GM12873 (cell line): Measurements from ENCODE around the gene NAP1L4.

ENCODE experiments used
- CTCF ChIP-seq: IDR thresholded peaks from 2 replicates; pipeline ENCODE4 v1.5.1; 2012; ENCODE audit warnings: low read depth, mild to moderate bottlenecking, moderate library complexity, low read length, control low read depth; ENCODE audit not compliant: insufficient read depth; ENCODE audit errors: missing control alignments

NAP1L4 gene

DNA sequence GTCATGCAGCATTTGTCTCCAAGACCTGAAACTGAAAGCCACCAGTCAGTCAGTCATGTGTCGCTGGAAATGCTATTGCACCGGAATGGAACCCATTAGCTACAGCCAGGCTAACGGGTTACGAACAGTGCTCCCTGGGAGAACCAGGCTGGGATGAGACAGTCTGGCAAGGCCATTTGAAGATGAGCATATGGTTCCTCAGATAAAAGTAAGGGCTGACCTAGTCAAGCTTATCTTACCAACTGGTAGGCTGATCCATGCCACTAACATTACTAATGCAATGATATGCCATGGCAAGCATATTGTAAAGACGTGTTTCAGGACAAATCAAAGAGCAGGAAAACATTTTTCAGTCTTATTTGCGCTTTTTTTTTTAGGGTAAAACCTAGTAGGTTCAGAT is 28.4 kb downstream of the NAP1L4 start:
- no peak for TF ChIP-seq CTCF

DNA sequence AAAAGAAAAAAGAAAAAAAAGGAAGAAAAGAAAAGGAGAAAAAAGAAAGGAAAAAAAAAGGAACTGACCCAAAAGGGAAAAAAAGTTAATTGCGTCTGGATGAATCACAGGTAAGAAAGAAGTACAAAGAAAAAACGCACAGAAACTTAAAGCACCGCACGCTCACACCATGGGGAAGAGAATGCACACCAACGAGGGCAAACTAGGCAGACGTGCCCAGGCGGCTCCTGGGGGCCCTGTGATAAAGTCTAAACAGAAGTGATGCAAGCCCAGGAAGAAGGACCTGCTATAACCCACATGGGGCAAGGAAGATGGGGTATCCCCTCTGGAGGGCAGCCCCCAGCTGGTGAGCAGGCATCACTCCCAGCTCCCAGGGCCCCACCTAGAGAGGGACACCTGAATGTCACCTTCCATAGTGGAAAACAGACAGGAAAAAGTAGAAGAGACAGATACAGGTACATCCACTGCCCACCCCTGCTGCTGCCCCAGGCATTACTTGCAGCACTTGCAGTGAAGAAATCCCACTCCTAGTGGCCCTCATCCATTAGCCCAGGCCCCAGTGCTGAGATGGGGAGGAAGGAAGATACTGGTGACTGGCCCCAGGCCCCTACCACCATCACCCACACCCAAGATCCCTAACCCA is 28.9 kb downstream of the NAP1L4 start:
- TF ChIP-seq CTCF = no peak

GRCh38 chr11:2961080-2961479 is 31.0 kb downstream of the NAP1L4 start:
- no peak for TF ChIP-seq CTCF

DNA sequence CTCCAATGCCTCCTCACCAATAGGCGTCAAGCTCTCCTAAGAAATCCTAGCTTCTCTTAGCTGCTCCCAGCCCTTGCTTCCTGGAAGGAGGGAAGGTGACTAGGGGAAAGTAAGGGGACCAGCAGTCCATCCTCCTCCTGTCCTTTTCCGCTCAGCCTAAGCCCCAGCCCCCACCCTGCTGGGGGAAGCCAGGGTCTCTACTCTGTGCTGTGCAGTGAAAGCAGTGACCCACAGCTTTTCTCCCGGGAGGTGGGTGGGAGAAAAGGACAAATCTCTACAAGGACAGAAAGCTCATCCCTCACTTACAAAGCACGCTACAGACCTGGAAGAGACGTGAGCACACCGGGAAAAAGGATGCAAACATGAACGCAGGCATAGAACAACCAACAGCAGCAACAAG is 32.0 kb downstream of the NAP1L4 start:
- no peak for TF ChIP-seq CTCF

GRCh38 chr11:2958251-2958650 is 33.9 kb downstream of the NAP1L4 start:
- TF ChIP-seq CTCF = no peak

- TF ChIP-seq CTCF = no peak
These were observed 36.1 kb downstream of the NAP1L4 start for GRCh38 chr11:2955906-2956476.

DNA sequence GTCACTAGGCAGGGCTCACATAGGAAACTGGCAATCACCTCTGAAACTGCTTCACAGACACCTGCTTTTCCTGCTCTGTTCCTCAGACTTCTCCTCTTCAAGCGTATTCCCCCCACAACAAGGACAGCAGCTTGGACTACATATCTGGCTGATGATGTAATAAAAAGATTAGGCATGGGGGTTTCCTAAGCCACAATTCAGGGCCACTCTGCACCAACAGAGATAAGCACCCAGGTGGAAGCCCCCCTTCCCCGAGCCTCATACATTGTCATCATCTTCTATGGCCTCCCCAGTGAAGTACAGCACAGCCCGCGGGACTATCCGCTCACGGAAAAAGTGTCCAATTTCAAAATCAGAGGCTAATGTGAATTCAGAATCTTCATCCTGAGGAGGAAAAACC is 37.9 kb downstream of the NAP1L4 start:
- no peak for TF ChIP-seq CTCF
